Stimulated activated CD8-positive, alpha-beta memory T cell treated with anti-CD3 and anti-CD28 coated beads, Interleukin-2, amount 100 ng/mL, for 48 hours (primary cell): ENCODE measurements around the gene OR4A16.

Experiments used
- DNase-seq, 2 donors: peaks; one replicate each; pipeline ENCODE4 v3.0.0-alpha.2; 2020; ENCODE audit warnings: low read depth in 2 of 2

The OR4A16 gene, protein sequence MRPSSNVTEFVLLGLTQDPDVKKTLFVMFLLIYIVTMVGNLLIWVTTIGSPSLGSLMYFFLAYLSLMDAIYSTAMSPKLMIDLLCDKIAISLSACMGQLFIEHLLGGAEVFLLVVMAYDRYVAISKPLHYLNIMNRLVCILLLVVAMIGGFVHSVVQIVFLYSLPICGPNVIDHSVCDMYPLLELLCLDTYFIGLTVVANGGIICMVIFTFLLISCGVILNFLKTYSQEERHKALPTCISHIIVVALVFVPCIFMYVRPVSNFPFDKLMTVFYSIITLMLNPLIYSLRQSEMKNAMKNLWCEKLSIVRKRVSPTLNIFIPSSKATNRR

DNA sequence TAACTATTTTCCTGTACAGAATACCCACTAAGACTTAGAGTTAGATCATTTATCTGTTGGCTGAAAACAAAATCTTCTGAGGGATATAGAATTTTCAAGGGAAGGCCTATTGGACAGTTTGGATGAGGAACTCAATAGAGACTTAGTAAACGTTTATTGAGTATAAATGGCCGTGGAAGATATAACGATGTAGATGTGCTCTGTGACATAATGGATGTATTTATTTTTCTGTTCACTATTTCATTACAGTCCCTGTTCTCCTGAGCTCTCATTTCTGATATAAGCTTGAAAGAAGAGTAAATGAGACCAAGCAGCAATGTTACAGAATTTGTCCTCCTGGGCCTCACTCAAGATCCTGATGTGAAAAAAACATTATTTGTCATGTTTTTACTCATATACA, at the start of gene OR4A16:
Gene OR4A16 (plus strand): TSS at position 301 of the 400 bp plus-strand sequence. CDS start 0 bp downstream, at position 301.
- DNase-seq: no peak

DNA sequence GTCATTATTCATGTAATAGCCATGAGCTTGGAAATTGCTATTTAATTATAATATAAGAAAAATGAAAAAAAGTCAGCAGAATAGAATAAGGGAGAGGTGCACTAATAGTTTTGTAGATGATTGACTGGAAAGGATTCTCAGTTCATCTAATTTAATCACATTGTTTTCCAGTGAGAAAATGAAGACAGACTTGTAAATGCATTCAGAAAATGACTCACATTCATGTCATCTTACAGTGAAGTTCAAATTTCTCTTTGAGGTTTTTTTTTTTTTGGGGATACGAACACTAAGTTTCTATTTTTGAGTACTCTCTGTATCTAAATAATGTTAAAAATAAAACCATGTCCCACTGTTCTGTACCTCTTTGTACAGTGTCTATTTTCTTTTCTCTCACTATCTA, 18.5 kb upstream of the OR4A16 start:
- no peak for DNase-seq

DNA sequence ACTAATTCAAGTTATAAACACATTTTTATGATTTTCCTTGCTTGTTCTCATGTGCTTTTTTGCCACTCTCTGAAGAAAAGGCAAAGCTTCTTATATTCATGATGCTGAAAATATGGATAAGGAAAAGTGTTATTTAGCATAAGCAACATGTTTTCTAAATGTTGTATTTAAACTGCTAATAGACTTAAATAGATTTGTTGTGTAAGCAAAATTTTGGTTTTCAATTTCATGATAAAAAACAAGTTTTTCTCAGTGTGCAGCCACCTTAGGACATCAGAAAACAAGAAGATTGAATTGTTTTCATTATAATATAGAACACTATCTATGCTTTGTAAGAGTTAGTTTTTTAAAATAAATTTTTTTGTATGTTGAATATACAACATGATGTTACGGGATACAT, 2.3 kb downstream of the OR4A16 start:
- DNase-seq: no peak

DNA sequence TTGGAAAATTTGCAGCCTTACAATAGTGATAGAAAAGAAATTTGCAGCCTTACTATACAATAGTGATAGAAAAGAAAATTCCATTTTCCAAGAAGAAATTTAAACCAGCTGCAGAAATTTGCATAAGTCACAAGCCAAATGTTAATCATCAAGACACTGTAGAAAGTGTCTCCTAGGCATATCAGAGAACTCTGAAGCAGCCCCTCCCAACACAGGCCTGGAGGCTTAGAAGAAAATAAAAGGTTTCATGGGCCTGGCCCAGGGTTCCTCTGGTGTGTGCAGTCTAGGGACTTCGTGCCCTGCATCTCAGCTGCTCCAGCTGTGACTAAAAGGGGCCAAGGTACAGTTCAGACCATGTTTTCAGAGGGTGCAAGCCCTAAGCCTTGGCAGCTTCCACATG, 6.0 kb downstream of the OR4A16 start:
- DNase-seq: no peak

DNA sequence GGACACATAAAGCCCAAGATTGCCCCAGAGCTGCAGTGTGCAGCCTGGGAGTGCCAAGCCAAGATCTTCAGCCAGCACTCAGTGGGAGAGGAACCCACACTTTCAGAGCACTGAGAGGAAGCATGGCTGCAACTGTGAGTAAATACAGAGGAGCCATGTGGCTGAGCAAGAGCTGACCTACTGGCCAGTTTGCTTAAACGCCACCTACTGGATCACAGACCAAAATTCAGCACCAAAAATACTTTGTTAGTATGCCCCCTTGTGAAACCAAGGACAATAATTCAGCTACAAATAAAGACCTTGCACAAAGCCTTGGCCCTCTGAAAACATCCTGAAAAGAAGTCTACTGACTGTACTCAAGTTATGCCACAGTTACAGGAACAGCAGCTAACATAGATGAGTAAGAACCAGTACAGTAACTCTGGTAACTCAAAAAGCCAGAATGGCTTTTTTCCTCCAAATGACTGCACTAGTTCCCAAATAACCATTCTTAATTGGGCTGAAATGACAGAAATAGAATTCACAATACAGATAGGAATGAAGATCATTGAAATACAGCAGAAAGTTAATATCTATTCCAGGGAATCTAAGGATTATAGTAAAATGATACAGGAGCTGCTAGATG, 14.7 kb downstream of the OR4A16 start:
- DNase-seq: no peak

DNA sequence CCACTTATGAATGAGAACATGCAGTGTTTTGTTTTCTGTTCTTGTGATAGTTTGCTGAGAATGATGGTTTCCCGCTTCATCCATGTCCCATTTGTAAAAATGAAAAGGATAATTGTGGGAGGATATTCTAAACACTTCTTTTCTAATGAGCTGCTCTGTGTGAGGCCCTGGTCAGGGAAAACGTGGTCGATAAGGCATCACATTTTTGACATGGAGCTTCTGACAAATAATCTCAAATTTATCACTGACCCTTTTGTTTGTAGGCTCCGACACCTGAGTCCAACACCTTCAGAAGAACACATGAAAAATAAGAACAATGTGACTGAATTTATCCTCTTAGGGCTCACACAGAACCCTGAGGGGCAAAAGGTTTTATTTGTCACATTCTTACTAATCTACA, 24.7 kb downstream of the OR4A16 start, which contains the start of gene OR4A15:
Gene OR4A15 (plus strand): TSS at position 301 of the 400 bp plus-strand sequence. CDS start 0 bp downstream, at position 301.
- no peak for DNase-seq
